Upper lobe of left lung (tissue), 4 donors: ENCODE data around the gene LIG3.

Source experiments
- CTCF ChIP-seq, 6 experiments: fragments of 450-650 bp in 4 of 6; fragments of 200-600 bp in 2 of 6; sonication (generic) in 2 of 6; IDR thresholded peaks; one replicate each; pipeline ENCODE4 v1.5.1; 2016 to 2019; ENCODE audit warnings: antibody characterized with exemption in 6 of 6
- EP300 ChIP-seq, 4 donors: sonication (generic); formaldehyde crosslinking; IDR thresholded peaks; one replicate each; pipeline ENCODE4 v1.5.1; 2017; ENCODE audit warnings: antibody characterized with exemption in 4 of 4, control low read depth in 2 of 4

- TF ChIP-seq EP300 (IDR thresholded peaks at IDR 0.05) (no peak), CTCF (IDR thresholded peaks at IDR 0.05) (no peak)
These were observed 6.9 kb downstream of the LIG3 start for GRCh38 chr17:34987232-34987631.
